Frontal cortex (tissue), 4 donors: ENCODE results near the gene UTP11. TPM values are rescaled to one million over a fixed set of nuclear protein-coding genes. Genes with fewer than 3 reads are reported as not detected.
A peak's percentile ranks its signal among the peaks of the same experiment; 100 is the strongest.

Source experiments
- DNase-seq, 2 donors: peaks; one replicate each; pipeline ENCODE4 v3.0.0; 2012; ENCODE audit warnings: low spot score in 2 of 2
- FAIRE-seq: peaks from 2 replicates; lab custom pipeline; 2012; peaks lifted over from hg19 to GRCh38; lab: Jason Lieb, UNC
- total RNA-seq: library from RNA; depleted of rRNA; stranded (reverse); fragments of >200 nt; gene quantifications from one replicate; pipeline ENCODE4 v1.2.3, GENCODE V29; 2014
- donor health status: control.
- donor health status: control.
- donor health status: control.

Gene UTP11
- total RNA-seq, 1 donor from 2014 or later, result 49.7 TPM

GRCh38 chr1:38000529-38001455 lies 11.7 kb upstream of the UTP11 start:
- FAIRE-seq (no peak), DNase-seq (no peak)

GRCh38 chr1:38003261-38004250 lies 9.0 kb upstream of the UTP11 start:
- FAIRE-seq, result no peak
- no peak for DNase-seq

GRCh38 chr1:38004284-38005108 lies 8.0 kb upstream of the UTP11 start:
- FAIRE-seq (no peak), DNase-seq (no peak)

GRCh38 chr1:38005195-38006007 lies 7.1 kb upstream of the UTP11 start, which contains the start of gene FHL3:
FHL3 (minus strand) TSS chr1:38005514; CDS start chr1:37999412, 6,102 bp downstream.
- FAIRE-seq, result no peak
- DNase-seq, result peak; percentile 61 to 71

GRCh38 chr1:38006008-38006828 lies 6.3 kb upstream of the UTP11 start:
- FAIRE-seq, result no peak

GRCh38 chr1:38009088-38009840 lies 3.3 kb upstream of the UTP11 start:
- FAIRE-seq (no peak), DNase-seq (no peak)

More at GRCh38 chr1:38006008-38006828, 6.3 kb upstream of the UTP11 start:
- DNase-seq, result no peak

GRCh38 chr1:38009841-38010180 lies 2.7 kb upstream of the UTP11 start:
- no peak for FAIRE-seq
- DNase-seq, result no peak

- no peak for FAIRE-seq
- no peak for DNase-seq
Measured at GRCh38 chr1:38013227-38013622, 691 bp downstream of the UTP11 start.

GRCh38 chr1:38014171-38014570 lies 1.6 kb downstream of the UTP11 start:
- DNase-seq, result no peak
- no peak for FAIRE-seq

- DNase-seq (no peak), FAIRE-seq (no peak)
Measured at GRCh38 chr1:38014724-38015424, 2.3 kb downstream of the UTP11 start.

GRCh38 chr1:38015978-38016725 lies 3.6 kb downstream of the UTP11 start:
- no peak for FAIRE-seq
- no peak for DNase-seq

- peak in 1 of 2 donors; percentile 19 for DNase-seq
Measured at GRCh38 chr1:38018864-38019343, 6.4 kb downstream of the UTP11 start.

GRCh38 chr1:38020396-38020795 lies 7.9 kb downstream of the UTP11 start:
- no peak for DNase-seq

More at GRCh38 chr1:38018864-38019343, 6.4 kb downstream of the UTP11 start:
- no peak for FAIRE-seq

GRCh38 chr1:38021969-38022368 lies 9.4 kb downstream of the UTP11 start:
- FAIRE-seq, result no peak
- no peak for DNase-seq

More at GRCh38 chr1:38020396-38020795, 7.9 kb downstream of the UTP11 start:
- FAIRE-seq, result no peak

GRCh38 chr1:38022810-38023209 lies 10.3 kb downstream of the UTP11 start:
- FAIRE-seq (no peak), DNase-seq (no peak)

- no peak for FAIRE-seq
- DNase-seq, result no peak
Measured at GRCh38 chr1:38025233-38025632, 12.7 kb downstream of the UTP11 start.
